Hair follicle dermal papilla cell (primary cell): ENCODE results near the gene CCNK. TPM values are rescaled to one million over a fixed set of nuclear protein-coding genes. Genes with fewer than 3 reads are reported as not detected.

Source experiments
- small RNA-seq: library from RNA; depleted of rRNA; stranded (forward); fragments of <200 nt; gene quantifications from one replicate; pipeline ENCODE3, GENCODE V24; 2012
- total RNA-seq: library from RNA; depleted of rRNA; stranded (reverse); fragments of >200 nt; gene quantifications from 2 replicates; pipeline ENCODE4 v1.2.3, GENCODE V29; 2012

The CCNK gene
- 32.8 and 33.8 TPM in 2 replicates for total RNA-seq

GRCh38 chr14:99480917-99481744, at the start of gene CCNK:
Gene CCNK (plus strand): TSS chr14:99481409. CDS start chr14:99492678, 11,269 bp downstream.

GRCh38 chr14:99479906-99480869, 1.0 kb upstream of the CCNK start, which contains the start of gene SETD3:
Gene SETD3 (minus strand): TSS chr14:99480859. CDS start chr14:99465805, 15,054 bp downstream.

Small RNA genes lying within 50 kb of the gene (small RNA-seq; reads per million reads assigned to genes)
- gene RNU6-91P = not detected

Other genes with a start within 250 kb of the CCNK start
- gene BCL11B, start 209.2 kb upstream of the CCNK start, total RNA-seq = 0.36 and 0.81 TPM in 2 replicates
- 55.3 and 69.8 TPM in 2 replicates for gene SETD3, start 550 bp upstream of the CCNK start, total RNA-seq
- 2.9 and 4.7 TPM in 2 replicates for gene CCDC85C, start 122.8 kb downstream of the CCNK start, total RNA-seq
- gene HHIPL1, start 163.7 kb downstream of the CCNK start, total RNA-seq = 17.9 and 35.0 TPM in 2 replicates
- 0.36 and 2.1 TPM in 2 replicates for gene CYP46A1, start 202.9 kb downstream of the CCNK start, total RNA-seq